Measurements from ENCODE around the gene CDC7.

CDC7 gene

DNA sequence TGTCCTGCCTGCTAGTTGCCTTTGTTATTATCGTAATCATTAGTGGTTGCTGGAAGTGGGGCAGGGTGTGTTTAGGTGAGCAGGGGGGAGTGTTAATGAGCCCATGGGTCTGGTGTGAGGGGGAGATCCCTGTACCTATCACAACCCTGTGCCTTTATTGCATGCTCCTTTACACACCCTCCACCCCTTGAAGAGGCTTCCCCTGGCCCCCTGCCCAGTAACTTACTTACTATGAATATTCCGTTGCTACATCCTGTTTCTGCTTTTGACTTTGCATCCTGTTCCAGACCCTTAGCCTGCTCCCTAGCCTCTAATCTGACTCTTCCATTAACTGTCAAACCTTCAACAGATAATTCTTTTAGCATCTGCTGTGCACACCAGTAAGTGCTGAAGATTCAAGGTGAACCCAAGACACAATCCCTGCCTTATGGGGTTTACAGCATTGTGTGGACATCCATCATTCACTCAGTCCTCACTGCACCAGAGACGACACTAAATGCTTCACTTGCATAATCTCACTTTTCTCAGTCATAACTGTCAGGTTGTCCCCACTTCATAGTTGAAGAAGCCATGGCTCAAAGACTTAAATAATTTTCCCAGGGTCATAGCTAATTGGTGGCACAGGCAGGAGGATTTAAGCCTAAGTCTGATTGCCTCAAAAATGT, 47.9 kb downstream of the CDC7 start:
- DNase-seq (ENCODE audit: low read depth) = no peak
- no peak for TF ChIP-seq CTCF (conservative IDR thresholded peaks at IDR 0.05; ENCODE audit: low read length)
- H3K4me3 ChIP-seq (ENCODE audit: low read length) = no peak overlapping the region

- H3K4me3 ChIP-seq (ENCODE audit: low read length) = no peak overlapping the region
- TF ChIP-seq CTCF (conservative IDR thresholded peaks at IDR 0.05; ENCODE audit: low read length) = no peak
- DNase-seq (ENCODE audit: low read depth) = no peak
Observed at GRCh38 chr1:91549041-91549735, 48.5 kb downstream of the CDC7 start.

GRCh38 chr1:91550961-91551360, 50.3 kb downstream of the CDC7 start:
- H3K4me3 ChIP-seq (ENCODE audit: low read length) = no peak overlapping the region
- no peak for TF ChIP-seq CTCF (conservative IDR thresholded peaks at IDR 0.05; ENCODE audit: low read length)
- no peak for DNase-seq (ENCODE audit: low read depth)

- no peak overlapping the region for H3K4me3 ChIP-seq (ENCODE audit: low read length)
- peak; percentile 21 for DNase-seq (ENCODE audit: low read depth)
- TF ChIP-seq CTCF (conservative IDR thresholded peaks at IDR 0.05; ENCODE audit: low read length) = no peak
Observed at GRCh38 chr1:91552091-91552490, 51.4 kb downstream of the CDC7 start.

DNA sequence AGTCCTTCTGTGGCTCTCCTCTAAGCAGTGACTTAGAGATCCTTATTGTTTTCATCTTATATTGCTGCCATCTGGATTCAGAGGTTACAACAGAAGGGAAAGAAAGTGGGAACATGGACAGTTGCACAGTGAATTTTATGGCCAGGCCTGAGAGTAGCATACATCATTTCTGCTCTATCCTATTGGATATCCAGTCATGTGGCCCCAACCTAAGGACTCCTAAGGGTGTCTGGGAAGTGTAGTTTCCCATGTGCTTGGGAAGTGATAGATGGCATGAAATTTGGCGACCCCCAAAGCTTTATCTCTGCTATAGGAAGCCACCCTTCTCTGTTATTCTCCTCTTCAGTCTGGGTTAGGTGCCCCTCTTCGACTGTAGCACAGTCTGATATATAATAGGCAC, 51.9 kb downstream of the CDC7 start:
- no peak overlapping the region for H3K4me3 ChIP-seq (ENCODE audit: low read length)
- no peak for TF ChIP-seq CTCF (conservative IDR thresholded peaks at IDR 0.05; ENCODE audit: low read length)
- no peak for DNase-seq (ENCODE audit: low read depth)

DNA sequence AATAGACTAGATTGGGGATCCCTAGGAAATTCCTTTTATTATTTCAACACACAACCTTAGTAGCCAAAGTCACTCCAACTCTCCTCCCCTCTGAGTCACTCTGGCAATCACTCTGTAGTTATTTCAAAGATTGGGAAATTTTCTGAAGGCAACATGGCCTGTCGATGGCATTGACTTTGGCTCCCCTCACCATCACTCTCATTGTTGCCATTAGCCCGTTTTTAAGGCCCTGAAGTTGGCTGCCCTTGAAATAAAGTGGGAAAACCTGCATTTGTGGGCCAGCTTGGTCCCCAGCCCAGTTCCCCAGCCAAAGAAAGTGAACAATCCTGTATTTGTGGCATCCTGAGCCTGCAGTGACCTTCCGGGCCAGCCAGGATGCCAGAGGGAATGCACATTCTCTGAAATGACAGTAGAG, 52.5 kb downstream of the CDC7 start:
- TF ChIP-seq CTCF (conservative IDR thresholded peaks at IDR 0.05; ENCODE audit: low read length) = no peak

More for the DNA sequence above, 52.5 kb downstream of the CDC7 start:
- DNase-seq (ENCODE audit: low read depth) = peak; percentile 85
- no peak overlapping the region for H3K4me3 ChIP-seq (ENCODE audit: low read length)
